Effector CD4-positive, alpha-beta T cell (primary cell): ENCODE data around the gene ADGRG1.

Experiments used
- DNase-seq: peaks from one replicate; pipeline ENCODE4 v3.0.0-alpha.2; 2020

The ADGRG1 gene

DNA sequence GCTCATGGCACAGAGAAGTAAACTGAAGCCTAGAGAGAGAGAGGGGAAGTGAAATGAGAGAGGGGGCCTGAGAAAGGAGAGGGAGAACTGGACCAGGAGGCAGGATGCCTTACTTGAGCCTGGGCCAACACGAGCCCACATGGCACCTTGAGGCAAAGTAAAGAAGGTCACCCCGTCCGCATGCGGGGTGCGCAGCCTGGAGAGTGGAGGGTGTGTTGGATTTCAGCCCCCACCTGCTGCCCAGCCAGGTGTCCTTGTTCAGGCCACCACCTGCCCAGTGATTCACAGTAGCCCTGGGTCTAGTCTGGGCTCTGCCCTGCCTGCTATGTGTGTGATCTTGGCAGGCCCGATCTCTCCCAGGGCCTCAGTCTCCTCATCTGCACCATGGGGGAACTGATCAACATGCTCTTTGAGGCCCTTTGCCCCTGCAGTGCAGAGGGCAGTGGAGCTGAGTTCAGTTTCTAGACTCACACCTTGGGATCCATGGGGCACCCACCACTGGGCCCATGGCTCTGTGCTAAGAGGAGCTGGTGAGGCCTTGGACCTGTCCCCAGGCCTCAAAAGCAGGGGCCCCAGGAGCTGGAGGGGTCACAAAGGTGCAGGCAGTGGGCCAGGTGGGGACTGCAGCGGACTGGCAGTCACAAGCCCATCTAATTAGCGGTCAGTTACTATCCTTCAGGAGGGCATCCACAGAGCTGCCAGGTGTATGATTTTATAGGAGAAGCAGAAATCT lies 56.4 kb downstream of the ADGRG1 start:
- DNase-seq: no peak

DNA sequence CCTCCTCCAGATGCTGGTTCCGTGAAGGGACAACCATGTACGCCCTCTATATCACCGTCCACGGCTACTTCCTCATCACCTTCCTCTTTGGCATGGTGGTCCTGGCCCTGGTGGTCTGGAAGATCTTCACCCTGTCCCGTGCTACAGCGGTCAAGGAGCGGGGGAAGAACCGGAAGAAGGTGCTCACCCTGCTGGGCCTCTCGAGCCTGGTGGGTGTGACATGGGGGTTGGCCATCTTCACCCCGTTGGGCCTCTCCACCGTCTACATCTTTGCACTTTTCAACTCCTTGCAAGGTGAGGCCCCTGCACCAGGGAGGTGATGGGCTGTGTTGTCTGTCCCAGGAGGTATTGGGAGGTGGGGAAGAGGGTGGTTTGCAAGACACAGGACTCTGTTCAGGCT lies 57.2 kb downstream of the ADGRG1 start:
- DNase-seq: no peak

DNA sequence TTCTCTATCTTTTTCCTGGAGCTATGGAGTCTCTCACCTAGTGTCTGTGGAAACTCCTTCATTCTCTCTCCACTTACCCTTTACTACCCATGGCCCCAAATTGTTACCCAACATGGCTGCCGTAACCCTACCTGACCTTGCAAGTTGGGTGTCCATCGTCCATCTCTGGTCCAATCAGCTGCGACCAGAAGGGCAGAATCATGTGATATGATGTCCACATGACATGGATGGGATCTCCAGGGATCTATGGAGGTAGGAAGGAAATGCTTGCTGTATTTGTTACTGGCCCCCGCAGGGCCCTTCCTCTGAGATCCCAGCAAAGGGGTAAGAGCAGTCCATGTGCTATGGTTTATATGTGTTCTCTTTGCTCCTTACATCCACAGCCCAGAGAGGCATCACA lies 58.1 kb downstream of the ADGRG1 start:
- DNase-seq: no peak

DNA sequence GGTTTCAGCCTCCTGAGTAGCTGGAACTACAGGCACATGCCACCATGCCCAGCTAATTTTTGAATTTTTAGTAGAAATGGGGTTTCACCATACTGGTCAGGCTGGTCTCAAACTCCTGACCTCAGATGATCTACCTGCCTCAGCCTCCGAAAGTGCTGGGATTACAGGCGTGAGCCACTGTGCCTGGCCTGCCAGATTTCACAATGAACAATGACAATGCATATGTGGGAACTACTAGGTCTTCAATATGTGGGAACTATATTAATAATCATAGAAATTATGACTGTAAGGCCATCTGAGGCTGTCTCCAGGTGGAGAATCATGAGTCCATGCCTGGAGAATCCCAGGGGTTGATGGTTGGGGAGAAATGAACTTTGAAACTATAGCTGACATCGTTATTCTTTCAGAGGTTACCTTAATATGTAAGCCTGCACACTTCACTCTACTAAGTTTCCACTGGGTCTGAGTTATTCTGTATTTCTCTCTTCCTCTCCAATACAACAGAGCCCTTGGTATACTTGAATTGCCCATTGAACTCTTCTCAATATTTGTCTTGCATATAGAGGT lies 59.0 kb downstream of the ADGRG1 start:
- no peak for DNase-seq

DNA sequence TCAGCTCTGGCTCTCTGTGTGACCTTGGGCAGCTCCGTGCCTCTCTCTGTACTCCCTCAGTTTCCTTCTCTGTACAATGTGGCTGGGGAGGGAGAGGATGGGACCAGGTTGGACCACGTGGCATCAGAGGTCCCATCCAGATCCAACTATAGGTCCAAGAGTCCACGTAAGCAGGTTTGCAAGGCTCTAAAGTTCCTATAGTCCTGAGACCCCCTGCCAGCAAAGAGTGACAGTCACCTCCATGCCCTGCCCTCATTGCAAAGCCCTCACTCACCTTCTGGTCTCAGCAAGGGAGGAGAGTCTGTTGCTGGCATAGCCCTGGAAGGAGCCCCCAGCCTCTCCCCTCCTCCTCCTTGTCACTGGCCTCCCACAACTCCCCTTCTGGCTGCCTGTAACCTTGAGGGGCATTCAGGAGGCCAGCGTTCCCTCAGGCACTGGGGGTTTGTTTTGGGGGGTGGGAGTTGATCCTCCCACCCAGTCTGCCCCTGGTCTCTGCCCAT lies 60.1 kb downstream of the ADGRG1 start:
- no peak for DNase-seq

DNA sequence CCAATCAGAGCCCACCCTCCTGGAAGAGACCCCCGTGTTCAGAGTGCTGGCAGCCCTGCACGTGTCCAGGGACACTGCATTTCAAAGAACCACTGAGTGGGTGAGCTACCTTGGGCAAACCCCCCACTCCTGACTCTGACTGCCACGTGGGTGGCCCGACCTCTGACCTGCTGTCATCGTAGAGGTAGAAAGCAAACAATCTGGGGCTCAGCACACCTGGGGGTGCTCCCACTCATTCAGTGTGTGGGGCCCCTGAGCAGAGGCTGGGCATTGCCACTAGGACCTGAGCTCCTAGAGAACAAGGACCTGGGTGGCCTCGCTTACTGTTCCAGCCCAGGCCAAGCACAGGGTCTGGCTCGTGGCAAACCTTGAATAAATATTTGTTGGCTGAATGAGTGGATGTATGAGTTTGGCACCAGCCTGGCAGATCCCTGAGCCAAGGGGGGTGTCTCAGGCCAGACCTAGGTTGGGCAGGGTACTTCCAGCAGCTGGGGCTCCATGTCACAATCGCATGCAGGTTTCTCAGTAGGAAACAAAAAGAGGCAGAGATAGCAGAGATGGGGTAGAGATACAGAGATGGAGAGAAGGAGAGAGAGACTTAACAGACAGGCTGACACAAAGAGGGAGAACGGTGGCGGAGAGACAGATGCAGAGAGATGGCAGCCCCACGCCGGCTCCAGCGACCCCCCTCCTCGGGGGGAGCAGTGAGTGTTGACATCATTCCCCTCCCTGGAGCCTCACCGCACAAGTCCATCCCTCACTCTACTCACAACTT lies 60.7 kb downstream of the ADGRG1 start:
- DNase-seq: no peak

DNA sequence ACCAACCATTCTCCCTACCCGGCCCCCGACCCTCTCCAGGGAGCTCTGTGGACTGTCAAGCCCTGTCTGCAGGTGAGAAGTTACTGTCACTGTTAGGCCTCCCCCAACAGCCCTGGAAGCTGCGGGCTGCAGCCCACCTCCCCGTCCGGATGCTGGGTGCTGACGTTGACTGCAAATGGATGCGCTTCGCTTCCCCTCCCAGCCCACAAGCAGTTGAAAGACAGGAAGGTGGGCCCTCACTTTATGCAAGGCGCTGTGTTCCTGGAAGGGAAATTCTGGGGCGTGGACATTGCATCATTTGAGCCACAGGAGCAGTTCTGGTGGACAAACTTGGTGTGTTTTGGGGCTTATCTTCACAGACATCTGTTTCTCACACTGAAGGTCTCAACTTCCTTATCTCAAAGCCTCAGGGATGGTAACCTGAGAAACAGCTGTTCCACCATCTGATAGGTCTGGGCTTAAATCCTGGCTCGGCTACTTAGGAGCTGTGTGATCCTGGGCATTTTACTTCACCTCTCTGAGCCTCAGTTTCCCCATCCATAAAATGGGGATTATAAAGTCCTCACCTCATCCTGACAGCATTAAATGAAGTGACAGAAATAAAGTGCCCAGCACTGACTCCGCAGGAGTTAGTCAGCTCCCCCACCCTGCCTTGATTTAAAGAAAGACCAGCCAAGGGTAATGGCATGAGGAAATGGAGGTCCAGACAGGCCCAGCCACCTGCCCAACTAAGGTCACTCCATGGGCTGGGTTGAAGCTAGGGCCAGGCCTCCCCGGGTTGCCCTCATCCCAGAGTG lies 61.5 kb downstream of the ADGRG1 start:
- peak; percentile 7 for DNase-seq

DNA sequence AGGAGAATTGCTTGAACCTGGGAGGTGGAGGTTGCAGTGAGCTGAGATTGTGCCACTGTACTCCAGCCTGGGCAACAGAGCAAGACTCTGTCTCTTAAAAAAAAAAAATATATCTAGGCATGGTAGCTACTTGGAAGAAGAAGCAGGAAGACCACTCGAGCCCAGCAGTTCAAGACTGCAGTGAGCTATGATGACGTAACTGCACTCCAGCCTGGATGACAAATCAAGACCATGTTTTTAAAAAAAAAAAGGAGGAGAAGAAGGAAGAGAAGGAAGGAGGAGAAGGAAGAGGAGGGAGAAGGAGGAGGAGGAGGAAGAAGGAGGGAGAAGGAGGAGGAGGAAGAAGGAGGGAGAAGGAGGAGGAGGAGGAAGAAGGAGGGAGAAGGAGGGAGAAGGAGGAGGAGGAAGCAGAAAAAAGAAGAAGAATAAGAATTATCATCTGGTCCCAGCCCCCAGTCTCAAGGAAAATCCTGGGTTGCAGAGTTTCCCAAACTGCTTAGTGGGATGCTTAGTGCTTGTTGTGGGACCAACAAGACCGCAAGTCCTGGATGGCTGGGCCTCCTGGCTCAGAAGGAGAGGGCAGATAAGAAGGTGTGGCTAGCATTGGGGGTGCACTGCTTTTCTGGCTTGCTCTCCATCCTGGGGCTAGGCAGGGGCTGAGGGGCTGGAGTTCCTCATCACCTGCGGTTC lies 62.5 kb downstream of the ADGRG1 start:
- no peak for DNase-seq

DNA sequence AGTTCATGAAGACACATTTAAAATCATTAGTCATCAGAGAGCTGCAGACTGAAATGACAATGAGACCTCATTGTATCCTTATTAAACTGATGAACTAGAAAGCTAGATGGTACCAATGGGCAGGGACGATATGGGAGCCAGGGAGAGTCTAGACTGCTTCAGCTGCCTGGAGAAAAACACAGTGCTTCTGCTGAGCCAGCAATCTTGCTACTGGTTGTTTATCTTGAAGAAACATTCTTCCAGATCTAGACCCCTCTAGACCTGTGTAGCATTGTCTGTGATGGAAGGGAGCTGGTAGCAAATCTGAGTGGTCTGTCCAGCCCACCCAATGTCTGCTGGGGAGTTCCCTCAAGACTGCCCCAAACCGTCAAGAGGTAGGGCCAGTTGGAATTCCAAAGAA lies 64.2 kb downstream of the ADGRG1 start:
- DNase-seq: no peak

DNA sequence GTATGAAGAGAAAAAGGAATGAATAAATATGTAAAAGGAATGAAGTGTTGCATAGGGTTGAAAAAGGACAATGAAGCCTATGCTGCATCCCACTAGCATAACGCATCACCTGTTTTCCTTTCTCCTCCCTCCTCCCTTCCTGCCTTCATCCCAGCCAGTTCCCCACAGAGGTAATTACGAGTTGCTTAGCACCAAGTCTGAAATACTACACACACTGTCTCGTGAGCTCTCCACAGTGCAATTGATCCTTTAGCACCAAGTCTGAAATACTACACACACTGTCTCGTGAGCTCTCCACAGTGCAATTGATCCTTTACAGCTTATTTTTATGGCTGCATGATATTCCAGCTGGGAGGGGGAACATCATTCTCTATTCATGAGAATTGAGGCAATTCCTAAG lies 65.1 kb downstream of the ADGRG1 start:
- no peak for DNase-seq

DNA sequence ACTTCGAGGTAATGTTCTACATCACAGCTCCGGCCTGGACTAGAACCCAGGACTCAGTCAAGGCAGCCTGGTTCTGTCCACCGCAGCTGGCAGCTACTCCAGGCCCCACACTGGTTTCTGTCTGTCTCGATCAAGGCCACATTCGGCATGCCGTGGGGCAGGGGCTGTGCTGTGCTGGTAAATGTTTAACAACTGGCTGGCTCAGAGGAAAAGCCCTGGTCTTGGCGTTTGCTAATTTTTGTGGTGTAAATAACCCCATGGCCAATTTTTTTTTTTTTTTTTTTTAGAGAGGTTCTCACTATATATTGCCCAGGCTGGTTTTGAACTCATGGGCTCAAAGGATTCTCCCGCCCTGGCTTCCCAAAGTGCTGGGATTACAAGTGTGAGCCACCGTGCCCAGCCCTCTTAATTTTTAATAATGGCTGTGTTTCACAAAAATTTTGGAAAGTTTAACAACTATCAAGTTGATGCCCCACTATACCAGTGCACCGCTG lies 65.8 kb downstream of the ADGRG1 start:
- DNase-seq: no peak

DNA sequence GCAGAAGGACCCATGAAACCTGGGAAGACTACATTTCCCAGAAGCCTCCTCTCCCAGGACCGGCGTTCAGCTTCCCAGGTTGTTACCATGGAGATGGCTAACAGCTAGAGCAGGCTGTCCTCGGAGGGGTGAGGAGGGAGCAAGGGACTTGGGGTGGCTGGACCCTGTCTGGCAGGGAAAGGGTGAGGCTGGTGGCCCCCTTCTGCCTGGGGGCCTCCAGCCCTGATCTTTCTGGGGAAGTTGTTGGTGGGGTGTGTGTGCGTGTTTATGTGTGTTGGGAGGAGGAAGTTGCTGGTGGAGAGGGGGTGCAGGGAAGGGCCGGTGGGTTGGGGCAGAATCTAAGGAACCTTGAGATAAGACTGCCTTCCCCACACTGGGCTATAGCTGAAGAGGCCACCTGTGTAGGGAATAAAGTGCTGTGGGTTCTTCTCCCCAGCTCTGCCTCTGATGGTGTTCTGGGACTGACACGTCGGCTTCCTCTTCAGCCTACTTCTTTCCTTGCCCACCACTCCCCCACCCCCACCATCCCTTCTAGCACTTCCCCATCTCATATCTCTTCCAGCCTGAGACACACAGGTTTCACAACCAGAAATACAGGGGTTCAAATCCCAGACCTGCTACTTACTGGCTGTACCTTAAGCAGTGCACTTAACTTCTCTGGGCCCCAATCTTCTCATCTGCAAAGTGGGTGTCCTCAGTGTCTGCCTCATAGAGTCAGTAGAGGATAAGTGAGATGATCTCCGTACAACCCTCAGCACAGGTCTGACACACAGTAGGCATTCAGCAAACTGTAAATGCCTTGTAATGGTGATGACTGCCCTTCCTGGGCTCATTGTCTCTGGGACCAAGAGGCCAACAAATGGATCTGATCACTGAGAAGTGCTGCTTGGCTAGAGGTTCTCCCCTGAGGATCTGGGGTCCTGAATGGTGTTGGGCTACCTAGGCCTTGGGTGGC lies 66.6 kb downstream of the ADGRG1 start, which contains the start of gene DRC7:
TSS of gene DRC7 (plus strand) at position 82 of the 955 bp plus-strand sequence. CDS start 3,144 bp downstream, outside the sequence.
- no peak for DNase-seq

DNA sequence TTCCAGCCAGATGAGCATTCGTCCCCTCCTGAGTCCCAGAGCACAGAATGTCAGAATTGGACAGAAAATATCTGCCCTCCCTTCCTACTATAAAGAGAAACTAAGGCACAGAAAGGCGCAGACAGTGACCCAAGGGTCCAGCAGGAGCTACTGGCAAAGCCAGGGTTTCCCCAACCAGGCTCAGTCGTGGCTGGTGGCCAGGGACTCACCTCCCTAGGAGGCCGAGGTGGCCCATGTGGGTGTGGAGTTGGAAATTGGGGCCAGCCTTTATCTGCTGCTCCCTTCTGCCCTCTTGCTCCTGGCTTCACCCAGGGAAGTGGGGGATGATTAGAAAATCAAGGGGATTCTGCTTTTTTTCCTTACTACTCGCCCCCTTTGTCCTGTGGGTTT lies 67.2 kb downstream of the ADGRG1 start:
- DNase-seq: no peak

DNA sequence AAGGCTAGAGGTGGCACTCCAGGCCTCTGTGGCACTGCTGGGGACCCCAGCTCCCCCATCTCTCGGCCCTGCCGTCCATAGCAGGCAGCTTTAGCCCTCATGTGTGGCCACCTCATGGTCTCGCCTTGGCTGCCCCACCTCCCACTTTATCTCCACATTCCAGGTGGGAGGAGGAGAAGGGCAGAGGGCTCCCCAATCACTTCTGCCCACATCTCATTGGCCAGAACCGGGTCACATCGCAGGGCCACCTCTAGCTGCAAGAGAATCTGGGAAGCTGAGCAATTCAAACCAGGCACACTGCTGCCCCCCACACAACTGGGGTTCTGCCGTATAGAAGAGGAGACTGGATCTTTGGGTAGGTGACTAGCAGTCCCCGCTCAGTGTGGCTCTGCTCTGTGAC lies 67.8 kb downstream of the ADGRG1 start:
- no peak for DNase-seq

DNA sequence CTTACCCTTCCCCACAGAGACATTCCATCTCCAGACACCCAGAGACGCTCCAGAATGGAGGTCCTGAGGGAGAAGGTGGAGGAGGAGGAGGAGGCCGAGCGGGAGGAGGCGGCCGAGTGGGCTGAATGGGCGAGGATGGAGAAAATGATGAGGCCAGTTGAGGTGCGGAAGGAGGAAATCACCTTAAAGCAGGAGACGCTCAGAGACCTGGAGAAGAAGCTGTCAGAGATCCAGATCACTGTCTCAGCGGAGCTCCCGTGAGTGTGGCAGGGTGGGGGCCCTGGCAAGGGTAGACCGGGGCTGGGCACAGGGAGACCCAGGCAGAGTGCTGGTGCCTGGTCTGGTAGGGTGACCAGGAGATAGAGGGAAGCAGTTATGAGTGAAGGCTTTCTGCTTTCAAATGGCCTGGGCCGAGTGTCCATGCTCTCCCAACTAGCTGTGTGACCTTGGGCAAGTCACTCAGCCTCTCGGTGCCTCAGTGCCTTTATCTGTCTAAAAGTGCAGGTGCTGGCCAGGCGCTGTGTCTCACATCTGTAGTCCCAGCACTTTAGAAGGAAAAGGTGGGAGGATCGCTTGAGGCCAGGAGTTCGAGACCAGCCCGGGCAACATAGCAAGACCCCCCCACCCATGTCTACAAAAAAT lies 69.6 kb downstream of the ADGRG1 start:
- DNase-seq: no peak

DNA sequence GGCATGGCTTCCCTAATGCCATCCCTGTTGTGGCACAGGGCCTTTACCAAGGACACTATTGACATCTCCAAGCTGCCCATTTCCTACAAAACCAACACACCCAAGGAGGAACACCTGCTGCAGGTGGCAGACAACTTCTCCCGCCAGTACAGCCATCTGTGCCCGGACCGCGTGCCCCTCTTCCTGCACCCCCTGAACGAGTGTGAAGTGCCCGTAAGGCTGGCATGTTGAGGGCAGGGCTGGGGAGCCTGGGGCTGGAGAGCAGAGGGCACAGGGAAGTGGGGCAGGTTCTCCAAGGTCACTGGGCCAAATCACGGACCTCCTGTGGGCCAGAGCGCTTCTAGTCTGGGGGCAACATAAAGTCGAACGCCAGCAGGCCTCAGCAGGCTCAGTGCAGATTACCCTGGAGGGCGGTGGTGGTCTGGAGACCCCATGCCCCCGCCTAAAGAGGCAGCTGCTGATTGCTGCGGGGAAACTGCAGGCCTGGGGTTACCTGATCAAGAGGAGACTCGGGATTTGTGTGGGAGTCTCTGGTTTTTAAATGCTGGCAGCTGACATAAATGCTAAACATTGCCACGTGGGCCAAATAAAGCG lies 70.5 kb downstream of the ADGRG1 start:
- no peak for DNase-seq

DNA sequence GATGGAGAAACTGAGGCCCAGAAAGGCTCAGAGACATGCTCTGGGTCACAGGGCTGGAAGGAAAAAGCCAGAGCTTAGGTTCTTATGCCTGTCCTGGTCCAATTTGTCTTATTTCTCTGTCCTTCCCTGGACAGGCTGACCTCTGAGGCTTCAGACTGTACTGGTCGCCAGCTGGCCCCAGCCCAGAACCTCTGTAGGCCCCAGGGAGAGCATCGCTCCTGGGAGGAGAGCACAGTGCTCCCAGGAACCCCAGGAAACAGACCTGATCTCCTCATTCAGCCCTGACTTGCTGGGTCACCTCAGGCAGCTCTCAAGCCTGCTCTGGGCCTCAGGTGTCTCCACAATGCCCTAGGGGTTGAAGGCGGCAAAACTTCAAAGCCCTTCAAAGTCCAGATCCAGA lies 71.1 kb downstream of the ADGRG1 start:
- DNase-seq: no peak

DNA sequence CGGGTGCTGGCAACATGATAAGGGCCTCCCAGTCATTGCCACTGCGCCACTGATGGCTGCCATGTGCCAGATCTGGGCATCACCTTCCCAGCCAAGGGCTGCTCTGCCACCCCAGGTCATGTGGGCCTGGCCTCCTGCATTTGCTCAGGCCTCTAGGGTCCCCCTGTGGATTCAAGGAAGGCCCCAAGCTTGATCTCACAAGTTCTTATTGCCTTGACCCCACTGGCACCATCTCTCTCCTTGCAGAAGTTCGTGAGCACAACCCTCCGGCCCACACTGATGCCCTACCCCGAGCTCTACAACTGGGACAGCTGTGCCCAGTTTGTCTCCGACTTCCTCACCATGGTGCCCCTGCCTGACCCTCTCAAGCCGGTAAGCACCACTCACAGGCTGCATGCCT lies 71.5 kb downstream of the ADGRG1 start:
- no peak for DNase-seq

DNA sequence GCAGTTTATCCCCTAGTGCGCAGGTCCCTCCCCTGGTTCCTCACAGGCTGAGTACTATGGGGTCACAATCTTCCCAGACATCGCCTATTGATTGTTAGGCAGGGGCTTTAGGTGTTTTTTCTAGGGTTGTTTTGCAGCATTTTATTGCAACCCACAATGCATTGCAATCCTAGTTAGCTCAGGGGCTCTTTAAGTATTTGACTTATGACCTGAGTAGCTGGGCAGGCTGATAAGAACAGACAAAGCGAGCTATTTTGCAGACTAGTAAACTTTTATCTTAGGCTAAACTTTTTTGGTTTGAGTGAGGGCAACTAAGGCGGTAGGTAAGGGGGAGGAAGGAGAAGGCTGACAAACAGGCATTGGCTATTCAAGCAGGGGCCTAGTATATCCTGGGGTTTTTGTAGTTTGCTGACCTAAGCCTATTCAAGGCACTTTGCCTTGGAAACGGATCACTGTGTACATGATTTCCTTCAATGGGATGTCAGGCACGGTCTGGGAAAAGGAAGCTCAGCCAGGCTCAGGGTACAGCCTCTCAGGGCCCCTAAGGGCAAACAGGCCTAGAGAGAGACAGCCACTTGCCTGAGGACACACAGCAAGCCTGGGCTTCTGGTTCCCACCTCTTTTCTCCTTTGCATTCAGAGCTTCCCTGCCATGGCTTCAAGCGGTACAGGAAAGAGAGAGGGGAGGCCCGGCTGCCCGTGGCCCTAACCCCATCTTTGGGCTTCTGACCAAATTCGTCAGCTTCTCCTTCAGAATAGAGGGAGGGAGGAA lies 72.5 kb downstream of the ADGRG1 start:
- no peak for DNase-seq
